SH-SY5Y (cell line): ENCODE results near the gene MAPKAPK2.

Experiments used
- GATA2 ChIP-seq: IDR thresholded peaks from 2 replicates; pipeline ENCODE4 v1.6.1; 2011; ENCODE audit warnings: mild to moderate bottlenecking, low read depth, low read length
- GATA3 ChIP-seq: IDR thresholded peaks from 2 replicates; pipeline ENCODE4 v1.6.1; 2011; ENCODE audit warnings: low read depth, mild to moderate bottlenecking, low read length, moderate library complexity

DNA sequence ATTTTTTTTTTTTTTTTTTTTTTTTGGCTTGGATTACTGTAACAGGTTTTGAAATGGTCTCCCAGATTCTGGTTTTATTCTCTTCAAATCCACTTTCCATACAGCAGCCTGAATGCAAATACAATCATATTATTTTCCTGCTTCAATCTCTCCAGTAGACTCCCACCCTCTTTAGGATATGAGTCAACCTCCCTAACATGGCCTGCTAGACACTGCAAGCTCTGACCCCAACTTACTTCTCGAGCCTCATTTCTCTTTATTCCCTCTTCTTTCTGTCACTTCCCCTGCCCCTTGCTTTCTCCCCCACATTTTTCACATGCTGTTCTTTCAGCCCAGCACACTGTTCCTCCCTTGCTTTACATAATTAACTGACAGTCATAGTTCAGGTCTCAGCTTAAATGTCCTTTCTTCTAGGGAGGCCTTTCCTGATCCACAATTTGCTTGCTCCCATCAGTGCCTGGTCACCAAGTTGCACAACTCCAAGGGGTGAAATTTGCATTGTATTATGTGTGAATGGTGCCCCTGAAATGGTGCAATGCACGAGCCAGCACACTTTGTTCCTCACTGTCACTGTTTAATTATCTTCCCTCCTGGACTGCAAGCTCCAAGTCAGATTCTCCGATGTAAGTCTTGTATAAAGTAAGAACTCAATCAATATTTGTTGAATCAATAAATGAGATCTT, 63.8 kb downstream of the MAPKAPK2 start:
- TF ChIP-seq GATA2 (no peak), GATA3 (no peak)
